Testis (tissue), 2 donors: Measurements from ENCODE around the gene ACTA1.

Experiments
- POLR2A ChIP-seq: fragments of 450-650 bp; IDR thresholded peaks from one replicate; pipeline ENCODE4 v1.6.1; 2017; ENCODE audit warnings: antibody characterized with exemption, mild to moderate bottlenecking, moderate library complexity
- TF ChIP-seq, protein P1 (sequence below), 3 experiments: fragments of 450-650 bp in 2 of 3; fragments of 200-600 bp in 1 of 3; sonication (generic) in 1 of 3; IDR thresholded peaks; one replicate each; pipeline ENCODE4 v1.5.1; 2016 to 2019; ENCODE audit warnings: antibody characterized with exemption in 3 of 3, mild to moderate bottlenecking in 2 of 3, moderate library complexity in 1 of 3

DNA sequence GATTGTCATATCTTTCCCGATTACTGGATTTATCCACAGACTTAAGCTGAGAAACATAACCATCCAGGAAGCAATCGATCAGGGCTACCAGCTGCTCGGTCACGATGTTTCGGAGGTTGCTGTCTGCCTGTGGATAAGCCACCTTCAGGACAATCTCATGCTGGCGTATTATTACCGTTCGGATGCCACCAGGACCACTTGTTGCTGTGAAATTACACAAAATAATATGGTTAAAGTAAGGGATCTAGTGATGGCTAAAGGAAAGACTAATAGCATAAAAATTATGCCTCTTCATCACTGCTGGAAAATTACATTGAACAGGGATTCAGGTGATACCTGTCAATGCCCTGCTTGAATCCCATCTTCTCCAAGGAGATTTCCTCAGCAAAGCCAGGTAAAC, 30.8 kb upstream of the ACTA1 start:
- no peak for TF ChIP-seq POLR2A
- TF ChIP-seq, protein P1, sequence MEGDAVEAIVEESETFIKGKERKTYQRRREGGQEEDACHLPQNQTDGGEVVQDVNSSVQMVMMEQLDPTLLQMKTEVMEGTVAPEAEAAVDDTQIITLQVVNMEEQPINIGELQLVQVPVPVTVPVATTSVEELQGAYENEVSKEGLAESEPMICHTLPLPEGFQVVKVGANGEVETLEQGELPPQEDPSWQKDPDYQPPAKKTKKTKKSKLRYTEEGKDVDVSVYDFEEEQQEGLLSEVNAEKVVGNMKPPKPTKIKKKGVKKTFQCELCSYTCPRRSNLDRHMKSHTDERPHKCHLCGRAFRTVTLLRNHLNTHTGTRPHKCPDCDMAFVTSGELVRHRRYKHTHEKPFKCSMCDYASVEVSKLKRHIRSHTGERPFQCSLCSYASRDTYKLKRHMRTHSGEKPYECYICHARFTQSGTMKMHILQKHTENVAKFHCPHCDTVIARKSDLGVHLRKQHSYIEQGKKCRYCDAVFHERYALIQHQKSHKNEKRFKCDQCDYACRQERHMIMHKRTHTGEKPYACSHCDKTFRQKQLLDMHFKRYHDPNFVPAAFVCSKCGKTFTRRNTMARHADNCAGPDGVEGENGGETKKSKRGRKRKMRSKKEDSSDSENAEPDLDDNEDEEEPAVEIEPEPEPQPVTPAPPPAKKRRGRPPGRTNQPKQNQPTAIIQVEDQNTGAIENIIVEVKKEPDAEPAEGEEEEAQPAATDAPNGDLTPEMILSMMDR (IDR thresholded peaks at IDR 0.05): no peak
